GM19467 (cell line): ENCODE results near the gene PPP2R2B.
"Not testable (repeated sequence)": the region's sequence is repeated elsewhere in the genome, so short reads cannot be mapped to it uniquely, and the experiment has no call there.

ENCODE experiments used
- ATAC-seq: cut with Tn5 transposase; IDR thresholded peaks from one replicate; pipeline ENCODE4 v1.9.1; 2021; ENCODE audit warnings: mild to moderate bottlenecking, moderate library complexity; ENCODE audit not compliant: unreplicated experiment

Gene PPP2R2B

GRCh38 chr5:146565764-146566367 lies 312.7 kb downstream of the PPP2R2B start:
- peak; percentile 99 for ATAC-seq

GRCh38 chr5:146564007-146564762 lies 314.4 kb downstream of the PPP2R2B start:
- no peak for ATAC-seq

- ATAC-seq = no peak
Measured at GRCh38 chr5:146562461-146562860, 316.1 kb downstream of the PPP2R2B start.

- no peak for ATAC-seq
Measured at GRCh38 chr5:146561711-146562110, 316.8 kb downstream of the PPP2R2B start.

- no peak for ATAC-seq
Measured at GRCh38 chr5:146560205-146560812, 318.2 kb downstream of the PPP2R2B start.

- ATAC-seq = not testable (repeated sequence)
Measured at GRCh38 chr5:146556884-146557283, 321.7 kb downstream of the PPP2R2B start.

GRCh38 chr5:146553446-146553845 lies 325.1 kb downstream of the PPP2R2B start:
- ATAC-seq = no peak

- ATAC-seq = no peak
Measured at GRCh38 chr5:146549615-146550014, 328.9 kb downstream of the PPP2R2B start.

GRCh38 chr5:146548781-146549449 lies 329.6 kb downstream of the PPP2R2B start:
- ATAC-seq = no peak

GRCh38 chr5:146544232-146544631 lies 334.3 kb downstream of the PPP2R2B start:
- no peak for ATAC-seq

GRCh38 chr5:146541958-146542849 lies 336.4 kb downstream of the PPP2R2B start:
- peak; percentile 94 for ATAC-seq

GRCh38 chr5:146540414-146540813 lies 338.1 kb downstream of the PPP2R2B start:
- no peak for ATAC-seq

GRCh38 chr5:146539973-146540372 lies 338.6 kb downstream of the PPP2R2B start:
- ATAC-seq = no peak

GRCh38 chr5:146538432-146538831 lies 340.1 kb downstream of the PPP2R2B start:
- no peak for ATAC-seq

GRCh38 chr5:146533882-146534281 lies 344.7 kb downstream of the PPP2R2B start:
- no peak for ATAC-seq

GRCh38 chr5:146533260-146533857 lies 345.2 kb downstream of the PPP2R2B start:
- ATAC-seq = peak; percentile 91
